DMS114 treated with DMSO at 0.1 percent for 48 hours (cell line): ENCODE measurements around the gene BATF.

Experiments used
- DNase-seq: peaks from one replicate; lab custom pipeline; 2025; ENCODE audit not compliant: unreplicated experiment; lab: John Stamatoyannopoulos, UW

The BATF gene

GRCh38 chr14:75559451-75560222, 37.4 kb downstream of the BATF start:
- no peak for DNase-seq

- peak; percentile 62 for DNase-seq
Measured at GRCh38 chr14:75561013-75561432, 38.8 kb downstream of the BATF start.

GRCh38 chr14:75562089-75562488, 39.8 kb downstream of the BATF start:
- DNase-seq: no peak

- DNase-seq: no peak
Measured at GRCh38 chr14:75562489-75562888, 40.2 kb downstream of the BATF start.

GRCh38 chr14:75563931-75564330, 41.7 kb downstream of the BATF start:
- no peak for DNase-seq

GRCh38 chr14:75565056-75565455, 42.8 kb downstream of the BATF start:
- no peak for DNase-seq

GRCh38 chr14:75566321-75566720, 44.1 kb downstream of the BATF start:
- DNase-seq: no peak

GRCh38 chr14:75566752-75567151, 44.5 kb downstream of the BATF start:
- DNase-seq: no peak

GRCh38 chr14:75568140-75568539, 45.9 kb downstream of the BATF start:
- DNase-seq: no peak

- no peak for DNase-seq
Measured at GRCh38 chr14:75568791-75569190, 46.5 kb downstream of the BATF start.

GRCh38 chr14:75570797-75571196, 48.5 kb downstream of the BATF start:
- no peak for DNase-seq

- no peak for DNase-seq
Measured at GRCh38 chr14:75572104-75572503, 49.8 kb downstream of the BATF start.

- no peak for DNase-seq
Measured at GRCh38 chr14:75577090-75577489, 54.8 kb downstream of the BATF start.

- DNase-seq: peak; percentile 51
Measured at GRCh38 chr14:75577729-75578101, 55.4 kb downstream of the BATF start.

GRCh38 chr14:75578102-75578785, 56.0 kb downstream of the BATF start, which contains the start of gene FLVCR2:
Gene FLVCR2 (plus strand): TSS chr14:75578620. CDS start chr14:75578973, 353 bp downstream.
- peak; percentile 14 for DNase-seq

GRCh38 chr14:75578786-75579337, 56.6 kb downstream of the BATF start:
- no peak for DNase-seq

- no peak for DNase-seq
Measured at GRCh38 chr14:75579338-75579864, 57.1 kb downstream of the BATF start.

GRCh38 chr14:75579882-75580281, 57.6 kb downstream of the BATF start:
- DNase-seq: no peak

- no peak for DNase-seq
Measured at GRCh38 chr14:75587388-75587787, 65.1 kb downstream of the BATF start.

GRCh38 chr14:75589931-75590330, 67.7 kb downstream of the BATF start:
- no peak for DNase-seq

GRCh38 chr14:75591331-75591946, 69.2 kb downstream of the BATF start:
- DNase-seq: no peak
